Upper lobe of right lung (tissue), 1 donor: ENCODE results near the gene CRTC1. TPM values are rescaled to one million over a fixed set of nuclear protein-coding genes. Genes with fewer than 3 reads are reported as not detected.

Experiments
- ATAC-seq: fragments of 200-7000 bp; cut with Tn5 transposase; one replicate; pipeline ENCODE4 v1.9.1; 2020; ENCODE audit warnings: mild to moderate bottlenecking, moderate library complexity
- DNase-seq: peaks from one replicate; pipeline ENCODE4 v3.0.0-alpha.2; 2020
- H3K27ac ChIP-seq: fragments of 200-600 bp; one replicate; pipeline ENCODE4 v1.8.0; 2022
- H3K27me3 ChIP-seq: fragments of 200-600 bp; one replicate; pipeline ENCODE4 v1.8.0; 2022; ENCODE audit warnings: mild to moderate bottlenecking
- H3K36me3 ChIP-seq: fragments of 200-600 bp; one replicate; pipeline ENCODE4 v1.8.0; 2022
- H3K4me1 ChIP-seq: fragments of 200-600 bp; one replicate; pipeline ENCODE4 v1.8.0; 2022
- H3K4me3 ChIP-seq: fragments of 200-600 bp; one replicate; pipeline ENCODE4 v1.8.0; 2022; ENCODE audit warnings: mild to moderate bottlenecking
- H3K9me3 ChIP-seq: fragments of 200-600 bp; one replicate; pipeline ENCODE4 v1.8.0; 2022
- intact Hi-C: fragments of 100-400 bp; cut with DNase I; formaldehyde crosslinking; loops from one replicate; pipeline ENCODE4 v1.11.0; 2022
- total RNA-seq: library from RNA; stranded (reverse); fragmentation: NEBNext Ultra II Directional; extraction: Animal tissue kit (Norgen Biotek cat#: 25700); gene quantifications from one replicate; pipeline ENCODE4 v1.2.1, GENCODE V29; 2021
- TF ChIP-seq, protein P1 (sequence below): fragments of 200-600 bp; IDR thresholded peaks from one replicate; pipeline ENCODE4 v1.8.0; 2022; ENCODE audit warnings: antibody characterized with exemption
- donor health status: DM: no; HTN: yes; CAD: no; lungs with severe emphysema.

CRTC1 gene
- total RNA-seq, 1 donor from 2014 or later, result 13.8 TPM

DNA sequence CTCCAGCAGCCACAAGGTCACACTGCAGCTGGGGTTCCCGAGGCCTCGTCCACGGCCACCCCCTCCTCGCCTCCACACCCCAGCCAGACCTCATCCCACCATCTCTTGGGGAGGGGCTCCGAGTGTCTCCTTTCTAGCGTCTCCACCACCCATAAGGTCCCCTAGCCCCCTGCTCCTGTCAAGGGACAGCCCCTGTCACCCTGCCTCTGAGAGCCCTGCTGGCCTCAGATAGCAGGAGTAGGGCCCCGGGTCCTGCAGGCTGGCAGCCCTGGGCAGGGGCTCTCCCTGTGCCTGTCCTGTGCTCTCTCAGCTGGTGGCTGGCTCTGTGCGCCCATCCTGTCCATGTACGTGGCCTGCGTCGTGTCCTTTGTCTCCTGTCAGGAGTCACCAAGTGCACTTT lies 90.6 kb downstream of the CRTC1 start:
- Histone ChIP-seq H3K9me3 (no peaks in the 10 kb centered on the region), H3K27ac (no peak overlapping the region), H3K4me3 (no peak overlapping the region), H3K36me3 (no peaks in the 10 kb centered on the region), H3K4me1 (no peaks in the 10 kb centered on the region), H3K27me3 (no peaks in the 10 kb centered on the region)
- no peak for ATAC-seq
- TF ChIP-seq, protein P1, sequence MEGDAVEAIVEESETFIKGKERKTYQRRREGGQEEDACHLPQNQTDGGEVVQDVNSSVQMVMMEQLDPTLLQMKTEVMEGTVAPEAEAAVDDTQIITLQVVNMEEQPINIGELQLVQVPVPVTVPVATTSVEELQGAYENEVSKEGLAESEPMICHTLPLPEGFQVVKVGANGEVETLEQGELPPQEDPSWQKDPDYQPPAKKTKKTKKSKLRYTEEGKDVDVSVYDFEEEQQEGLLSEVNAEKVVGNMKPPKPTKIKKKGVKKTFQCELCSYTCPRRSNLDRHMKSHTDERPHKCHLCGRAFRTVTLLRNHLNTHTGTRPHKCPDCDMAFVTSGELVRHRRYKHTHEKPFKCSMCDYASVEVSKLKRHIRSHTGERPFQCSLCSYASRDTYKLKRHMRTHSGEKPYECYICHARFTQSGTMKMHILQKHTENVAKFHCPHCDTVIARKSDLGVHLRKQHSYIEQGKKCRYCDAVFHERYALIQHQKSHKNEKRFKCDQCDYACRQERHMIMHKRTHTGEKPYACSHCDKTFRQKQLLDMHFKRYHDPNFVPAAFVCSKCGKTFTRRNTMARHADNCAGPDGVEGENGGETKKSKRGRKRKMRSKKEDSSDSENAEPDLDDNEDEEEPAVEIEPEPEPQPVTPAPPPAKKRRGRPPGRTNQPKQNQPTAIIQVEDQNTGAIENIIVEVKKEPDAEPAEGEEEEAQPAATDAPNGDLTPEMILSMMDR, result no peak
- intact Hi-C loops, result no loop called here
- DNase-seq, result no peak

DNA sequence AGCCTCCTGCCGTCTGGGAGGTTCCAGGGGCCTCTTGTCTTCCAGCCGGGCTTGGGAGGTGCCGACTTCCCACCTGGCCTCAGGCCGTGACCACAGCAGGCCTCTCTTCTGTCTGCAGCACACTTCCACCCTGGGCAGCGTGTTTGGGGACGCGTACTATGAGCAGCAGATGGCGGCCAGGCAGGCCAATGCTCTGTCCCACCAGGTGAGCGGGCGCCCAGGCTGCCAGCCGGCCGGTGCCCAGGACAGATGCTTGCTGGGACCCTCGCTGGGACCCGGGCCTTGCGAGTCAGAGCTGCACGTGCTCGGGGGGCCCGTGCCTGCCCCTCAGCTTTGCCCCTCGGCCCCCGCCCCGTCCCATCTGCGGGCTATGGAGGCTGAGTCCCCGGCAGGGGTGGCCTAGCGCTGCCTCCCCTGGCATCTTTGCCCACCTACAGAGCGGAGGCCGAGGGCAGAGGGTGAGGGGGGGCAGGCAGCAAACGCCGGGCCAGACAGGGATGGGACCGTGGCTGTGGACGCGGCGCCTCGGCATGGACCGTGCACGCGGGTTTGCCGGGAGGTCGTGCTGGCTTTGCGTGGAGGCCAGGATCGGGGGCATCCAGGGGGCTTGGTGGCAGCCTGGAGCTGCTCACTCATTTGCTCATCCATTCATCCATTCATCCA lies 91.4 kb downstream of the CRTC1 start:
- H3K36me3 ChIP-seq, result no peaks in the 10 kb centered on the region
- no peaks in the 10 kb centered on the region for H3K4me1 ChIP-seq
- DNase-seq (no peak), ATAC-seq (no peak)
- H3K27me3 ChIP-seq, result no peaks in the 10 kb centered on the region
- no peaks in the 10 kb centered on the region for H3K9me3 ChIP-seq
- no peak overlapping the region for H3K4me3 ChIP-seq
- H3K27ac ChIP-seq, result no peak overlapping the region
- intact Hi-C loops, result no loop called here
- TF ChIP-seq, protein P1, result no peak

DNA sequence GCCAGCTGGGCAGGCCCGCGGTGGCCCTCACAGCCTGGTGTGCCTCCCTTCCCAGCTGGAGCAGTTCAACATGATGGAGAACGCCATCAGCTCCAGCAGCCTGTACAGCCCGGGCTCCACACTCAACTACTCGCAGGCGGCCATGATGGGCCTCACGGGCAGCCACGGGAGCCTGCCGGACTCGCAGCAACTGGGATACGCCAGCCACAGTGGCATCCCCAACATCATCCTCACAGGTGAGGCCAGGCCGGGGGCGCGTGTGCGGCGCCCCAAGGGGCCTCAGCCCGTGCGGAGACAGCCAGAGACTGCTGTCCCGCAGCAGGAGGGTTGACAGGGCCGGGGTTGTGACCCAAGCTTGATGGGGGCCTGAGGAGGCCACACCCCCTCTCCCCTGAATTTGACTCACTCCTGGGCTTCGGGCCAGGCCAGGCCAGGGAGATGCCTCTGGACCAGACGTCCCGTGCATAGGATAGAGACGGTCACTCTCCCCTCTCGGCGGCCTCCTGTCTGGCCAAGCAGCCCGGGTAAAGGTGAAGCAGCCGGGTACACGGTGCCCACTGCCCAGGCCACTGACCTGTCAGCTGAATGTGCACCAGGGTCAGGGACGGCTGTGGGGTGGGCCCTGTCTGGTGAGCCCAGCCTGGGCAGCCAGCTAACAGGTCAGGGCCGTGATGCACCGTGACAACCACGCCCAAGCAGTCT lies 92.3 kb downstream of the CRTC1 start:
- no peak for ATAC-seq
- Histone ChIP-seq H3K4me1 (no peaks in the 10 kb centered on the region), H3K27me3 (no peaks in the 10 kb centered on the region), H3K9me3 (no peaks in the 10 kb centered on the region), H3K27ac (no peak overlapping the region), H3K36me3 (no peaks in the 10 kb centered on the region), H3K4me3 (no peak overlapping the region)
- no peak for DNase-seq
- TF ChIP-seq, protein P1, result no peak
- intact Hi-C loops, result no loop called here

DNA sequence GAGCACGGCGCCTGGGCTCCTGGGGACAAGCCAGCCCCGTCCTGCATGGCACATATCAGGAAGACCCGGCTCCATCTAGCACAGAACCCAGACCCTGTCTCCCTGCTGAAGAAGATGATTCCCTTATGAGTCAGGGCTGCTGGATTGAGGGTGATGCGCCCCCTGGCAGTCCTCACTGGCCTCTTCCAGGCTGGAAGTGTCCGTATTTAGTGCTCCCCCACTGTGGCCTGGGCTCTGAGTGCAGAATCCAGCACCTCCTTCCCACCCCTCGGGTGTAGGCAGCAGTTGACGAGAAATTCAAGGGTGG lies 92.8 kb downstream of the CRTC1 start:
- Histone ChIP-seq H3K36me3 (no peaks in the 10 kb centered on the region), H3K4me1 (no peaks in the 10 kb centered on the region), H3K27me3 (no peaks in the 10 kb centered on the region), H3K9me3 (no peaks in the 10 kb centered on the region), H3K4me3 (no peak overlapping the region), H3K27ac (no peak overlapping the region)
- DNase-seq (no peak), ATAC-seq (no peak)
- TF ChIP-seq, protein P1, result no peak
- intact Hi-C loops, result no loop called here

DNA sequence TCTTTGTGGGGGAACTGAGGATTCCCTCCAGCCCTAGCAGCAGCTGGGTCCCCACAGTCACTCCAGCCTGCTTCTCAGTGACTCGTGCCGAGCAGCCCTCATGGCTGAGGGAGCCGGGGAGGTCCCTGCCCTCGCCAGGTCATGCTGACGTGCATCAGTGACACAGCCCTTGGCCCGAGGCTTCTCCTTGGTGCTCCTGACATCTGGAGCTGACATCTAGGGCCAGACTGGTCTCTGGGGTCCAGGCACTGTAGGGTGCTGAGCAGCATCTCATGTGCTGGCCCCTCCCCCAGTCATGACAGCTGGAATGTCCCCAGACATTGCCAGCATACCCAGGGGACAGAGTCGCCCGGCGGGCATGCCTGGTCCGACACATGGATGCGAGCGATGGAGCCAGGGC lies 93.3 kb downstream of the CRTC1 start:
- ATAC-seq (no peak), DNase-seq (no peak)
- no peaks in the 10 kb centered on the region for H3K27me3 ChIP-seq
- intact Hi-C loops, result no loop called here
- no peaks in the 10 kb centered on the region for H3K4me1 ChIP-seq
- no peaks in the 10 kb centered on the region for H3K36me3 ChIP-seq
- no peak overlapping the region for H3K4me3 ChIP-seq
- TF ChIP-seq, protein P1, result no peak
- no peaks in the 10 kb centered on the region for H3K9me3 ChIP-seq
- no peak overlapping the region for H3K27ac ChIP-seq
